HG02870 (cell line): ENCODE data around the gene WDR81.
"Not testable (repeated sequence)": the region's sequence is repeated elsewhere in the genome, so short reads cannot be mapped to it uniquely, and the experiment has no call there.

Source experiments
- ATAC-seq: cut with Tn5 transposase; IDR thresholded peaks from one replicate; pipeline ENCODE4 v1.9.1; 2021; ENCODE audit warnings: mild to moderate bottlenecking, moderate library complexity; ENCODE audit not compliant: unreplicated experiment

The WDR81 gene

DNA sequence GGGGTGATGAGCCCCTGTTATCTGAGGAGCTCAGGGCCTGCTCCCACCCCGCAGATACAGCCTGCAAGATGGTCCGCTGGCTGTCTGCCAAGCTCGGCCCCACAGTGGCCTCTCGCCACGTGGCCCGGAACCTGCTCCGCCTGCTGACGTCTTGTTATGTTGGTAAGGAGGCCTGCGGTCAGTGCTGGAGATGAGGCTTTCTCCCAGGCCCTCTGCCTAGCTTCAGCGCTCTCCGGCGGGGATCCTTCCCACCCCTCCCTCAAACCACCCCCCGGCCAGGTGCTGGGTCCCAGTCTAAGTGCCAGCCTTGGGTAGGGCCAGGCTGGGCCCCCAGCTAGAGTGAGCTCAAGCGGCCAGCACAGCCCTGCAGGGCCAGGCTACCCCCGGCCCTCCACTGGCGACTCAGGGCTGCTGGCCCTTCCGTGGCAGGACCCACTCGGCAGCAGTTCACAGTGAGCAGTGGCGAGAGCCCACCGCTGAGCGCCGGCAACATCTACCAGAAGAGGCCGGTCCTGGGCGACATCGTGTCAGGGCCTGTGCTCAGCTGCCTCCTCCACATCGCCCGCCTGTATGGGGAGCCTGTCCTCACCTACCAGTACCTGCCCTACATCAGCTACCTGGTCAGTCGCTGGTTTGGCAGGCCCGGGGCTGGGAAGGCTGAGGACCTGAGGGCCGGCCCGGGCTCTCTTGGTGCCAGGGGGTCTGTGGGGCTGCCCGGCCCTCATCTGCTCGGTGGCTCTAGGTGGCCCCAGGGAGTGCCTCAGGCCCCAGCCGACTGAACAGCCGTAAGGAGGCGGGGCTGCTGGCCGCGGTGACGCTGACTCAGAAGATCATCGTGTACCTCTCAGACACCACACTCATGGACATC, 6.1 kb downstream of the WDR81 start:
- ATAC-seq = no peak

DNA sequence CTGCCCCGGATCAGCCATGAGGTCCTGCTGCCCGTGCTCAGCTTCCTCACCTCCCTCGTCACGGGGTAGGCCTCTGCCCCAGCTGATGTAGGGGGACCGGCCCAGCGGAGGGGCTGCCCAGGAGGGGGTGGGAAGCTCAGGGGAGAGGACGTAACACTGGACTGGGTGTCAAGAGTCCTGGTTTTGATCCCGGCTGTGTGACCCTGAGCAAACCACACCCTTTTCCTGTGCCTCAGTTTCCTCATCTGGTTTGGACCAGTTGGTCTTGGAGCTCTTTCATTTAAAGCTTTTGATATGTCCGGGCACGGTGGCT, 6.6 kb downstream of the WDR81 start:
- no peak for ATAC-seq

DNA sequence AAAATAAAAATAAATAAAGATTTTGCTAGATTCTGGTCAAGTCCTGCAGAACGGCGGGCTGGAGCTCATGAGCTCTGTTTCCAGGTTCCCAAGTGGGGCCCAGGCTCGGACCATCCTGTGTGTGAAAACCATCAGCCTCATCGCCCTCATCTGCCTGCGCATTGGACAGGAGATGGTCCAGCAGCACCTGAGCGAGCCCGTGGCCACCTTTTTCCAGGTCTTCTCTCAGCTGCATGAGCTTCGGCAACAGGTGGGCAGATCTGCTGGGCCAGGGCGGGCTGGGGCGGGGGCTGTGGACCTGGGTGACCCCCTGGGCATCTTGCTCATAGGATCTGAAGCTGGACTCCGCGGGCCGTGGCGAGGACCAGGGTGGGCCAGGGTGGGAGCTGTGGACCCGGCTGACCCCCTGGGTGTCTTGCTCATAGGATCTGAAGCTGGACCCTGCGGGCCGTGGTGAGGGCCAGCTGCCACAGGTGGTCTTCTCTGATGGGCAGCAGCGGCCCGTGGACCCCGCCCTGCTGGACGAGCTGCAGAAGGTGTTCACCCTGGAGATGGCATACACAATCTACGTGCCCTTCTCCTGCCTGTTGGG, 7.8 kb downstream of the WDR81 start:
- no peak for ATAC-seq

DNA sequence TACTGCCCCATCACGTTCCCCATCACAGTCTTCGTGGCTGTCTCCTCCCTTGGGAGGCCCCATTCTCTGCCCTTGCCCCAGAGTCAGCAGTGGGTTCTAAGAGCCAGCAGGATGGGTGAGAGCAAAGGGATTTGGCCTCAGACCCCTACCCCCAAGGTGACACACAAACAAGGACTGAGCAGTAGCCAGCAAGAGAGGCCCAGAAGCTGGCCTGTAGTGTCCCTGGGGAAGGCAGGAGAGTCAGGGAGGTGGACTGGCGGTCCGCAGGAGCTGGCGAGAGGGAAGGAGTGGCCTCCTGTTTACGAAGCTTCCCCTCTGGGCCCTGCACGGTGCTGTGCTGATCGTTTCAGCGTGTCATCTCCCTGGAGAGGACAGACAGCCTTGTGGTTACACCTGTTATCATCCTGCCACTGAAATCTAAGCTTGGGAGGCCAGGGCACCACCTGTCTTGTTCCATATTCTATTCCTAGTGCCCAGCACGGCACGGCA, 8.4 kb downstream of the WDR81 start:
- ATAC-seq = no peak

DNA sequence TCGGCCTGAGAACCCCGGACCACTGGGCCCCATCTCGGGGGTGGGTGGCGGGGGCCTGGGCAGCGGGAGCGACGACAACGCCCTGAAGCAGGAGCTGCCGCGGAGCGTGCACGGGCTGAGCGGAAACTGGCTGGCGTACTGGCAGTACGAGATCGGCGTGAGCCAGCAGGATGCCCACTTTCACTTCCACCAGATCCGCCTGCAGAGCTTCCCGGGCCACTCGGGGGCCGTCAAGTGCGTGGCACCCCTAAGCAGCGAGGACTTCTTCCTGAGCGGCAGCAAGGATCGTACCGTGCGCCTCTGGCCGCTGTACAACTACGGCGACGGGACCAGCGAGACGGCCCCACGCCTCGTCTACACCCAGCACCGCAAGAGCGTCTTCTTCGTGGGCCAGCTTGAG, 9.3 kb downstream of the WDR81 start:
- ATAC-seq = no peak

DNA sequence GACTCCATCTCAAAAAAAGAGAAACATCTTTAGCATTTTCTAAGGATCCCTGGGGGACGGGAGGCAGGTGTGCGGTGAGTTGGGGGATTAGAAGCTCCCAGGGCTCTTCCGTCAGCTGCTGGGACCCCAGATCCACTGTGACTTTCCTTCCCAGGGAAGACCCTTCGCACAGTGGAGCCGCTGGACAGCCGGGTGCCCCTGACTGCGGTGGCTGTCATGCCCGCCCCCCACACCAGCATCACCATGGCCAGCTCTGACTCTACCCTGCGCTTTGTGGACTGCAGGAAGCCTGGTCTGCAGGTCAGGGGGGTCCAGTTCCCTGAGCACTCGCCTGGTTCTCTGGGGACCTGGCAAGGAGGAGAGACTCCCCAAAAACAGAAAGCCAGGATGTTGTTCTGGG, 10.9 kb downstream of the WDR81 start:
- no peak for ATAC-seq

DNA sequence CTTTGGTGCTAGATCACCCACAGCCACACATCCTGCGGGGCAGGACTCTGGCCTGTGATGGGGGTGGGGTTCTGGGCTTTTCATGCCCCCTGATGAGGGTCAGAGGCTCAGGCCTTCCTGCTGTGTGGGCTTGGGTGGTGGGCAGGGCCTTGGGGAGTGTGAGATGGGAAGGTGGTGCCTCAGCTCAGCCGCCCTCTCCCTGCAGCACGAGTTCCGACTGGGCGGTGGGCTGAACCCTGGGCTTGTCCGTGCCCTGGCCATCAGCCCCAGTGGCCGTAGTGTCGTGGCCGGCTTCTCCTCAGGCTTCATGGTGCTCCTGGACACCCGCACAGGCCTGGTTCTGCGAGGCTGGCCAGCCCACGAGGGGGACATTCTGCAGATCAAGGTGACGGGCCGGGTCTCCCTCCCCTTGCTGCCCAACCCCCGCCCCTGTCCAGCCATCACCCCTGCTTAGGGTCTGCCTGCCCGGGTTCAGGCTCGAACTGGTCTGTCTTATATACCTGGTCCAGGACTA, 11.4 kb downstream of the WDR81 start:
- ATAC-seq = no peak

DNA sequence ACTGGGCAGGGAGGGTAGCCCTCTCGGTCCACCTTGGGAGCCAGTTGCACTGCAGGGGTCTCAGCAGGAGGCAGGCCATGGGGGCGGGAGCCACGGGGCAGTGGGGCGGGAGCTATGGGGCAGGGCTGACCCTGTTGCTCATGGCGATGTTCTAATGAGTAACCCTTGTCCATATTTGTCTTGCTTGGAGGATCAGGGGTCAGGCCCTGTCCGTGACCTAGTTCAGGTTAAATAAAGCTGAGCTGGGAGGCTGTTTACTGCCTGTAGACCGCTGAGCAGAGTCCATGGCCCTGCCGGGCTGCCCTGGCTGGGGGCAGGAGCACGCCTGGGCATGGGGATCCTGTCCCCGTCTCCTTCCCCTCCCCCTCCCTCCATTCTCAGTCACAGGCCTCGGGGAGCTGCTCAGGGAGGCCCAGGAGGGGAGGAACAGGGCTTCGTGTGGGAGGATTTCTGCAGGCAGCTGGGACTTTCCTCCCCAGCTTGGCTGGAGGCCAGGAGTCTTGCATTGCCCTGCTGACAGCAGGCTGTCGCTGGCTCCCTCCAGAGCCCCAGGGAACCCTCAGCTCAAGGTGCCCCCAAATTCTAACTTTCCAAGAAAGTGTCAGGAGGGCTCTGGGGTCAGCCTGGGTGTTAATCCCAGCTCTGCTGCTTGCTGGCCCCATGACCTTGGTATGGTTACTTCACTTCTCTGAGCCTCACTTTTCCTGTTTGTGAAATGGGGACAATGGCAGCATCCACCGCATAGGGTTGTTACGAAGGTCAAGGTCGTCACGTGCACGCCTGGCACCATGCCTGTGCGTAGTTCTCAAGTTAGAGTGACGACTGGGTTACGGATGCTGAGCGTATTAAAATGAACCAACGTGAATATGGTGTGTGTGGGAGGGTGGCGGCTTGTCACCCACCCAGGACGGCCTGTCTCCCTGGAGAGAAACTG, 12.1 kb downstream of the WDR81 start:
- ATAC-seq = no peak

DNA sequence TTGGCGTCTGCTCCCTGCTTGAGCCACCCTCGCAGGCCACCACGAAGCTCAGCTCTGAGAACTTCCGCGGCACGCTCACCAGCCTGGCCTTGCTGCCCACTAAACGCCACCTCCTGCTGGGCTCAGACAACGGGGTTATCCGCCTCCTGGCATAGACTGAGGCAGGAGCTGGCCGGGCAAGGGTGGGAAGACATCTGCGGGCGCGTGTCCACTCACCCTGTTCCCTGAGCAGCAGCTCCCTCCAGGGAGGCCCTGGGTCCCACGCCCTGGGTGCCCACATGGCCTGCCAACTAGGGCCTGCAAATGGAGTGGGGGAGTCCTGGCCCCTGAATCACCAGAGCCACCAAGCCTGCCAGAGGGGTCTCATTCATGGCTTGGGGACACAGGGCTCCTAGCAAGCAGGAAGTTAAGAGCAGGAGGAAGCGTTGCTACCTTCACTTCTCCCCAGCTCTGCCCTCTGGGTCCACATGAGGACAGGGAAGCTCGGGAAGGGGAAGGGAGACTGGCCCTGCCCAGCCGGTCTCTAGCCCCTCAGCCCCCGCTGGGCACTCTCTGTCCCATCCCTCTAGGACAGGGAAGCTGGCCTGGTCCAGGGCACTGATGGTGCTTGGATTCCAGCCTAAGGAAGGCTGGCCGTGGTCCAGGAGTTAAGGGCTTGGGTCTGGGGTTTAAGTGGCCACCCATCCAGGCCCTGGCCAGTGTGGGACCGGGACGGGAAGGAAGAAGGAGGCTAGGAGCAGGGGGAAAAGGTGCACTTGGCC, 13.2 kb downstream of the WDR81 start:
- no peak for ATAC-seq

DNA sequence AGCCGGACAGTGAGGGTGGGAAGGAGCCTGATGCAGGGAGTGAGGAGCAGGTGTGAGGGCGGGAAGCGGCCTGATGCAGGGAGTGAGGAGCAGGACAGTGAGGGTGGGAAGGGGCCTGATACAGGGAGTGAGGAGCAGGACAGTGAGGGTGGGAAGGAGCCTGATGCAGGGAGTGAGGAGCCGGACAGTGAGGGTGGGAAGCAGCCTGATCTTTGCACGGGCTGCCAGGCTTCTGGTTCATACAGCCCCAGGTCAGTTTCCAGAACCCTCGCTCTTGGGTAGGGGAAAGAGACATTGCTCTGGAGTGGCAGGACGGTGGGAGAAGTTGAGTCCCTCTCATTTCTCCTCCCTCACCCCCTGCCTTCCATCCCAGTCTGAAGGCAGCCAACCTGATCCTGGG, 17.4 kb downstream of the WDR81 start:
- not testable (repeated sequence) for ATAC-seq

DNA sequence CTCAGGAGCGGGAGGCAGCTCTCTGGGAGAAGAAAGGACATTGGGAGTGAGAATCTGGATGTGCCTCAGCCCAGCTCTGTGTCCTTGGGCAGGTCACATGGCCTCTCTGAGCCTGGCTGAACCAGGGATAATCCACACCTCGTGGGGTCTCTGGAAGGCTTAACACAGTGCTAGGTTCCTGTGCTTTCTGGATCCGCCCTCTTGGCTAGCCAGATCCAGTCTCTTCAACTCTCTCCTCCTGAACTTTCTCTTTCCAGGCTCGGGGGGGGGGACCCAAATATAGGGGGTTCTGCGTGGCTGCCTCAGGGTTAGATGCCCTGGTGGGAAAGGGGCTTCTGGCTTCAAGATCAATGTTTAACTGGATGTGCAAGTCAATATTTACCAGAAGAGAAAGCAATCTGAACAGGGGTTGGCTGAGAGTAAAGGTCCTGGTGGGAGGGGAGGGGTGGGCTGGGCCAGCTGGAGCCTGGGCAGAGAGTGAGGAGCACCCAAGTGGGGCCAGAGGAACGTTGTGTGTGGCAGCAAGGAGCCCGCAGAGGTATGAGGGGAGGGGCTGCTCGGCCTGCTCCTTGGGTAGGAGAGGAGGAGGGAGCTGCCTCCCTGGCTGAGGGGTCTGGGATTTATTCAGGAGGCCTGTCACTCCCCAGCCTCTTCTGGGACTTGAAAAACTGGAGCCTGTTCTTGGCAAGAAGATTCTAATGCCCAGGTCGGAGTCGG, 18.0 kb downstream of the WDR81 start, which contains the start of gene SERPINF2:
Gene SERPINF2 (plus strand): TSS at position 501 of the 717 bp plus-strand sequence. CDS start 2,125 bp downstream, outside the sequence.
- no peak for ATAC-seq

DNA sequence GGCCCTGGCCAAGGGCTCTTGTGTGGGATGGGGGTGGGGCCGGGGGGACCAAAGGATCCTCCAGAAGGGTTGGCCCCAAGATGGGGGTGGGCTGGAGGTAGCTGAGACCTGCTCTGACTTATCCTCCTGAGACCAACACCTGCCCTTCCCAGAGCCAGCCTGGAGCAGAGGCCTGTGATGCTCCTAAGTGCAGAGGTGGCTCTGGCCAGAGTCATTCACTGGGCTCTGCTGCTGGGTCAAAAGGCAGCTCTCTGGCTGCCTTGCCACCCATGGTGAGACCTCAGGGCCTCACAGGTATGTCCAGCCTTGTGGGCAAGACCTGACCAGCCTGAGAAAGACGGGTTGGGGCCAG, 18.6 kb downstream of the WDR81 start:
- no peak for ATAC-seq

DNA sequence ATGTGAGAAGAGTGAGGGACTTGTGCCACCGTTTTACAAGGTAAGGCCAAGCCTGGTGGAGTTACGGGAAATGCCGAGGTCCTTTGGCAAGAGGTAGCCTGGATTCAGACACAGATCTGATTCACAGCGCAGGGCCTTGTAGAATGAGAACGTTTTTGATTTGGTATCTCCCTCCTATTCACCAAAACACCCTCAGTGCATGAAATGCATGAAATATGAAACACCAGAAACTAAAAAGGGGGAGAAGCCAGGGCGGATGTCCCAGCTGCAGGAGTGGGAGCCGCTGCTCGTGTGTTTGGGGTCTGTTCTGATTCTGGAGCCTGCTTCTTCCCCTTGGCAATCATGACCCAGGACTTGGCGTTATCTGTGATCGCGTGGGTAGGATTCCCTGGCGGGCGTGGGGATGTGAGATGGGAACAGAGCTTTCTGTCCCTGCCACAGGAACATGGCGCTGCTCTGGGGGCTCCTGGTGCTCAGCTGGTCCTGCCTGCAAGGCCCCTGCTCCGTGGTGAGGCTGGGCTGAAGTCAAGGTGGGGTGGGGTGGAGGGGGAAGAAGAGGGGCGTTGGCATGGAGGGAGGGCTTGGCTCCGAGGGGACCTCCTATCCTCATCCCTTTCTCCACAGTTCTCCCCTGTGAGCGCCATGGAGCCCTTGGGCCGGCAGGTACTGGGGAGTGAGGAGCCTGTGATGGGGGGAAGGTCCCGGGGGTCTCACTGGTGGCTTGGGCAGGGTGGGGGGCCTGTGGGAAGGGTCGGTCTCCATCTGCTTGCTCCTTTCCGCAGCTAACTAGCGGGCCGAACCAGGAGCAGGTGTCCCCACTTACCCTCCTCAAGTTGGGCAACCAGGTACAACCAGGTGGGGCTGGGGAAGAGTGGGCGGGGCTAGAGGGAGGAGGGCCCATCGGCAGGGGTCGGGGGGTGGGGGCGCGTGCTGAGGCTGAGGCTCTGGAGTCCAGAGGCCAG, 20.3 kb downstream of the WDR81 start:
- no peak for ATAC-seq

DNA sequence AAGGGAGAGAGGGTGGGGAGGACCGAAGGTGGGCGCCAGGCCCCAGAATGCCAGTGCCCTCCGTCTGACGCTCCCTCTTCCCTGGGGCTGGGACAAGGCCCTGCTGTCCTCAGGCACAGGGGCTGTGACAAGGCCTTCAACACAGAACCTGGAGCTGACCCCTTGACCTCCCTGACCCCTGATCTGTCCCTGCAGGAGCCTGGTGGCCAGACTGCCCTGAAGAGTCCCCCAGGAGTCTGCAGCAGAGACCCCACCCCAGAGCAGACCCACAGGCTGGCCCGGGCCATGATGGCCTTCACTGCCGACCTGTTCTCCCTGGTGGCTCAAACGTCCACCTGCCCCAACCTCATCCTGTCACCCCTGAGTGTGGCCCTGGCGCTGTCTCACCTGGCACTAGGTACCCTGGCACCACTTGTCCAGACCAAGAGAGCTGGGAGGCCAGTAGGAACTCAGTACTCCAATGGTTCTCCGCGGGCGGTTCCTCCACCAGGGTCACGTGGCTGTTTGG, 21.1 kb downstream of the WDR81 start:
- no peak for ATAC-seq

DNA sequence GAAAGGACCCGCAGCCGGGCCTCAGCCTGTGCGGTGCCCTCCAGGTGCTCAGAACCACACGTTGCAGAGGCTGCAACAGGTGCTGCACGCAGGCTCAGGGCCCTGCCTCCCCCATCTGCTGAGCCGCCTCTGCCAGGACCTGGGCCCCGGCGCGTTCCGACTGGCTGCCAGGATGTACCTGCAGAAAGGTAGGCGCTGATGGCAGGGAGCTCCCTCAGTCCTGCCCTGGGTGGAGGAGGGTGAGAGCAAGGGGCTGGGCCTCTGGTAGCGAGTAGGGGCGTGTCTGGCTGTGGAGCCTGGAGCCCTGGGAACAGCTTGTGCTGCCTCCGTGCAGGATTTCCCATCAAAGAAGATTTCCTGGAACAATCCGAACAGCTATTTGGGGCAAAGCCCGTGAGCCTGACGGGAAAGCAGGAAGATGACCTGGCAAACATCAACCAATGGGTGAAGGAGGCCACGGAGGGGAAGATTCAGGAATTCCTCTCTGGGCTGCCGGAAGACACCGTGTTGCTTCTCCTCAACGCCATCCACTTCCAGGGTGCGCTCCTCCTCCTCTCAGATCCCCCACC, 22.6 kb downstream of the WDR81 start:
- ATAC-seq = no peak

DNA sequence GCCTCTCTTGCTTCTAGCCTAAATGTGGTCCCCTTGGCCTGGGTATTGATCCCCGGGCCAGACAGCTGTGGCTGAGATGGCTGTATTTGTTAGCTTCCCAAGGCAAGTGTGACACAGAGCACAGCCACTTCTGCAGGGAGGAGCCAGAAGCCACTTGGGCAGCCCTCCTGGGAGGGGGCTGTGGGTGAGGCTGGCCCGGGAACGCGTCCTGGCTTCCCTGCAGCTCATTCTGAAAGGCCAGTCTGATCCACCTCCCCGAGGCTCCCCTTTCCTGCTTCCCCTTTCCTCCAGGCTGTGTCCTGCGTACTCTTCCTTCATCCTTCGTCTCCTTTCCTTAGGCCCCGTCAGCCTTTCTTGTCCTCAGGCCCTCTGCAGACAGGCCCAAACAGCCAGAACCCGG, 26.1 kb downstream of the WDR81 start:
- ATAC-seq = no peak

DNA sequence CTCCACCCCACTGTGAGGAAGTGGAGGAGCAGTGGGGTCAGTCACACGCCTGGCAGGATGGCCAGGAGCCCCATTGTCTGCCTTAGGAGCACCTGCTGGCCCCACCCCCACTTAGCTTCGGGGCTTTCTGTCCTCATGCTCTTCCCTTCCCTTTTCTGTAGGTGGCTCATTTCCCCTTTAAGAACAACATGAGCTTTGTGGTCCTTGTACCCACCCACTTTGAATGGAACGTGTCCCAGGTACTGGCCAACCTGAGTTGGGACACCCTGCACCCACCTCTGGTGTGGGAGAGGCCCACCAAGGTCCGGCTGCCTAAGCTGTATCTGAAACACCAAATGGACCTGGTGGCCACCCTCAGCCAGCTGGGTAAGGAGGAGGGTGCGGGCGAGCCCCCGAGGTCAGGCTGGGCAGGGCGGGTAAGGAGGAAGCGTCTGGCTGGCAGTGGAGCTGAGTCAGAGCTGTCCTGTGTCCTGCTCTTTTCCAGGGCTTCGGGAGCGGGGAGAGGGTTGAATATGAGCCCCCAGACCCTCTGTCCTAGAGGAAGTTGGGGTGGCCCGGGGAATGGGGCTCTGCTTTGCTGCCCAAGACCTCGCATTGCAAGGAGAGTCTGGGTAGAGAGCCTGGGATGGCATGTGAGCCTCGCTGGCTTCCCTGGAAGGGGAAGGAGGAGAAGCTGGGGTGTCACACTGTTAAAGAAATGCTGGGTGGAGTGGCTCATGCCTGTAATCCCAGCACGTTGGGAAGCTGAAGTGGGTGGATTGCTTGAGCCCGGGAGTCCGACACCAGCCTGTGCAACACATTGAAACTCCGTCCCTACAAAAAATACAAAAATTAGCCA, 28.1 kb downstream of the WDR81 start:
- ATAC-seq = no peak
